GM12878 (cell line): ENCODE data around the gene CR1. TPM values are rescaled to one million over a fixed set of nuclear protein-coding genes. Genes with fewer than 3 reads are reported as not detected.

ENCODE experiments used
- BCL3 ChIP-seq: IDR thresholded peaks from 2 replicates; pipeline ENCODE4 v1.6.1; 2011; ENCODE audit warnings: borderline replicate concordance, low read depth, mild to moderate bottlenecking, moderate library complexity, low read length; ENCODE audit not compliant: insufficient read depth, poor library complexity, severe bottlenecking
- HSF1 ChIP-seq: fragments of 150-350 bp; IDR thresholded peaks from 2 replicates; pipeline ENCODE4 v1.6.1; 2014; ENCODE audit warnings: mild to moderate bottlenecking, low read depth, low read length
- PAX5 ChIP-seq: IDR thresholded peaks from 2 replicates; pipeline ENCODE4 v1.6.1; 2011; ENCODE audit warnings: low read depth, low read length, borderline replicate concordance
- ZNF687 ChIP-seq: fragments of 450-650 bp; IDR thresholded peaks from 2 replicates; pipeline ENCODE4 v1.6.1; 2017; ENCODE audit warnings: mild to moderate bottlenecking, moderate library complexity
- ZSCAN29 ChIP-seq: fragments of 450-650 bp; IDR thresholded peaks from 2 replicates; pipeline ENCODE4 v1.6.1; 2017; ENCODE audit warnings: mild to moderate bottlenecking, moderate library complexity
- polyA plus RNA-seq, 11 experiments: library from polyadenylated mRNA; depleted of rRNA in 4 of 11; unstranded in 6 of 11; stranded (reverse) in 5 of 11; fragments of >200 nt; fragmentation: Nextera tagmentation in 4 of 11; fragmentation: Illumina TruSeq in 1 of 11; extraction: Ambion mirVana in 4 of 11; extraction: Trizol in 1 of 11; gene quantifications; 1 replicate in 1 of 11; 2 replicates in 10 of 11; pipeline versions ENCODE4 v1.2.1 to v1.2.3, GENCODE V29; 2011 to 2016; ENCODE audit warnings: inconsistent platforms in 2 of 11, missing spikeins in 2 of 11, low read depth in 1 of 11
- total RNA-seq, 4 experiments: library from RNA; depleted of rRNA in 3 of 4; stranded (reverse); fragments of >200 nt in 3 of 4; fragmentation: Illumina TruSeq in 1 of 4; extraction: Trizol in 1 of 4; gene quantifications; 2 replicates each; pipeline versions ENCODE4 v1.2.1 to v1.2.3, GENCODE V29; 2013 to 2021

CR1 gene
- total and polyA plus RNA-seq, 10 of the 15 experiments (the other 5 are each of a cell fraction or from before 2014, with no cell fraction given) = 0.30 to 8.0 (median 4.3) TPM

- TF ChIP-seq BCL3 (no peak), ZNF687 (no peak), ZSCAN29 (no peak), PAX5 (no peak), HSF1 (no peak)
Observed at GRCh38 chr1:207612762-207613161, 116.8 kb downstream of the CR1 start (continued).
